A673 (cell line): Measurements from ENCODE around the gene LONRF3. TPM values are rescaled to one million over a fixed set of nuclear protein-coding genes. Genes with fewer than 3 reads are reported as not detected.

ENCODE experiments used
- BruUV-seq: library from RNA; stranded (reverse); fragments of 400-500 nt; replicated peaks from 2 replicates; lab custom pipeline; 2021; lab: Mats Ljungman, UMichigan
- CTCF ChIA-PET: fragments of 300-600 bp; sonication (Branson Sonifier 250); formaldehyde crosslinking; loops from one replicate; lab custom pipeline; 2022; ENCODE audit warnings: antibody characterized with exemption; lab: Charles Lee
- POLR2A ChIA-PET: fragments of 300-600 bp; sonication (Branson Sonifier 250); formaldehyde crosslinking; loops from one replicate; lab custom pipeline; 2022; ENCODE audit warnings: antibody characterized with exemption; ENCODE audit not compliant: low non-redundant PET; lab: Charles Lee
- DNase-seq: peaks from one replicate; pipeline ENCODE4 v3.0.0-alpha.2; 2015; ENCODE audit warnings: low spot score
- H3K27ac ChIP-seq: fragments of 200-600 bp; sonication (generic); 2 replicates; pipeline ENCODE4 v1.5.1; 2016; ENCODE audit warnings: mixed run types, low read depth, mild to moderate bottlenecking, mixed read lengths, antibody characterized with exemption, low read length; ENCODE audit not compliant: poor library complexity, severe bottlenecking
- H3K27me3 ChIP-seq: fragments of 200-600 bp; sonication (generic); replicated peaks from 2 replicates; pipeline ENCODE4 v1.6.1; 2017; ENCODE audit warnings: mixed run types, low read depth, mild to moderate bottlenecking, mixed read lengths, antibody characterized with exemption, low read length; ENCODE audit not compliant: insufficient read depth, poor library complexity
- H3K36me3 ChIP-seq: fragments of 200-600 bp; sonication (generic); 2 replicates; pipeline ENCODE4 v1.6.1; 2016; ENCODE audit warnings: mixed run types, mild to moderate bottlenecking, mixed read lengths, antibody characterized with exemption, low read length; ENCODE audit not compliant: insufficient read depth, poor library complexity, severe bottlenecking
- H3K4me1 ChIP-seq: fragments of 200-600 bp; sonication (generic); 2 replicates; pipeline ENCODE4 v1.6.1; 2017; ENCODE audit warnings: mixed run types, mild to moderate bottlenecking, mixed read lengths, antibody characterized with exemption, low read length; ENCODE audit not compliant: insufficient read depth, poor library complexity, severe bottlenecking
- H3K4me3 ChIP-seq: fragments of 200-600 bp; sonication (generic); 2 replicates; pipeline ENCODE4 v1.5.1; 2016; ENCODE audit warnings: low read depth, mixed run types, mild to moderate bottlenecking, mixed read lengths, low read length; ENCODE audit not compliant: poor library complexity, severe bottlenecking
- H3K9me3 ChIP-seq: fragments of 200-600 bp; sonication (generic); 2 replicates; pipeline ENCODE4 v1.6.1; 2016; ENCODE audit warnings: mixed run types, low read depth, mild to moderate bottlenecking, mixed read lengths, antibody characterized with exemption, low read length; ENCODE audit not compliant: poor library complexity, severe bottlenecking
- EZH2 ChIP-seq: fragments of 200-600 bp; sonication (generic); IDR thresholded peaks from 2 replicates; pipeline ENCODE4 v1.6.1; 2017; ENCODE audit warnings: borderline replicate concordance, low read depth, mild to moderate bottlenecking, mixed read lengths, antibody characterized with exemption, low read length; ENCODE audit not compliant: poor library complexity, severe bottlenecking
- intact Hi-C: fragments of 100-400 bp; cut with micrococcal nuclease; formaldehyde crosslinking; loops from one replicate; pipeline ENCODE4 v1.10.0; 2022; ENCODE audit not compliant: unreplicated experiment
- total RNA-seq: library from RNA; stranded (reverse); gene quantifications from 2 replicates; pipeline ENCODE4 v1.2.3, GENCODE V29; 2021
- TF ChIP-seq, protein P1 (sequence below): fragments of 300-800, 200-600 bp; sonication (generic); conservative IDR thresholded peaks from 2 replicates; pipeline ENCODE4 v1.5.1; 2017; ENCODE audit warnings: low read depth, mild to moderate bottlenecking, antibody characterized with exemption, low read length, moderate library complexity, mixed read lengths

Gene LONRF3
- total RNA-seq, 1 experiment from 2014 or later, result 0.11 TPM

GRCh38 chrX:119003462-119003861 lies 29.0 kb downstream of the LONRF3 start:
- Histone ChIP-seq H3K4me3 (no peak overlapping the region), H3K4me1 (no peaks in the 10 kb centered on the region), H3K36me3 (no peaks in the 10 kb centered on the region), H3K9me3 (no peaks in the 10 kb centered on the region), H3K27ac (no peak overlapping the region), H3K27me3 (peaks cover 36% of the 10 kb centered on the region)
- ChIA-PET POLR2A (no interaction called here), CTCF (no interaction called here)
- intact Hi-C loops, result loop anchor here (10.0 kb wide), 1 partner anchor 379 kb away; no protein-coding TSS in a partner anchor
- no TSS peak for BruUV-seq
- no peak for DNase-seq
- TF ChIP-seq, protein P1, sequence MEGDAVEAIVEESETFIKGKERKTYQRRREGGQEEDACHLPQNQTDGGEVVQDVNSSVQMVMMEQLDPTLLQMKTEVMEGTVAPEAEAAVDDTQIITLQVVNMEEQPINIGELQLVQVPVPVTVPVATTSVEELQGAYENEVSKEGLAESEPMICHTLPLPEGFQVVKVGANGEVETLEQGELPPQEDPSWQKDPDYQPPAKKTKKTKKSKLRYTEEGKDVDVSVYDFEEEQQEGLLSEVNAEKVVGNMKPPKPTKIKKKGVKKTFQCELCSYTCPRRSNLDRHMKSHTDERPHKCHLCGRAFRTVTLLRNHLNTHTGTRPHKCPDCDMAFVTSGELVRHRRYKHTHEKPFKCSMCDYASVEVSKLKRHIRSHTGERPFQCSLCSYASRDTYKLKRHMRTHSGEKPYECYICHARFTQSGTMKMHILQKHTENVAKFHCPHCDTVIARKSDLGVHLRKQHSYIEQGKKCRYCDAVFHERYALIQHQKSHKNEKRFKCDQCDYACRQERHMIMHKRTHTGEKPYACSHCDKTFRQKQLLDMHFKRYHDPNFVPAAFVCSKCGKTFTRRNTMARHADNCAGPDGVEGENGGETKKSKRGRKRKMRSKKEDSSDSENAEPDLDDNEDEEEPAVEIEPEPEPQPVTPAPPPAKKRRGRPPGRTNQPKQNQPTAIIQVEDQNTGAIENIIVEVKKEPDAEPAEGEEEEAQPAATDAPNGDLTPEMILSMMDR, result no peak
- no peak for TF ChIP-seq EZH2

- no peak overlapping the region for H3K27ac ChIP-seq
- ChIA-PET POLR2A (no interaction called here), CTCF (interaction anchor here (1.0 to 1.3 kb wide), 2 partner anchors 30 to 157 kb away, joined by 3 read pairs; partner anchors contain the start of gene LONRF3)
- TF ChIP-seq, protein P1, result peak; percentile 94
- TF ChIP-seq EZH2, result no peak
- H3K4me3 ChIP-seq, result no peak overlapping the region
- no peaks in the 10 kb centered on the region for H3K36me3 ChIP-seq
- H3K9me3 ChIP-seq, result no peaks in the 10 kb centered on the region
- H3K4me1 ChIP-seq, result no peaks in the 10 kb centered on the region
- no TSS peak for BruUV-seq
- peaks cover 31% of the 10 kb centered on the region for H3K27me3 ChIP-seq
- peak; percentile 49 for DNase-seq
- intact Hi-C loops, result loop anchor here (2.0 to 10.0 kb wide), 2 partner anchors 62 to 380 kb away; no protein-coding TSS in a partner anchor
Observed at GRCh38 chrX:119004920-119005524, 30.6 kb downstream of the LONRF3 start.

- intact Hi-C loops, result loop anchor here (10.0 kb wide), 1 partner anchor 382 kb away; no protein-coding TSS in a partner anchor
- DNase-seq, result no peak
- Histone ChIP-seq H3K27me3 (peaks cover 12% of the 10 kb centered on the region), H3K4me1 (no peaks in the 10 kb centered on the region), H3K27ac (no peak overlapping the region), H3K4me3 (no peak overlapping the region), H3K36me3 (no peaks in the 10 kb centered on the region), H3K9me3 (no peaks in the 10 kb centered on the region)
- POLR2A ChIA-PET, result no interaction called here
- TF ChIP-seq, protein P1, result no peak
- TF ChIP-seq EZH2, result no peak
- no TSS peak for BruUV-seq
- CTCF ChIA-PET, result no interaction called here
Observed at GRCh38 chrX:119007189-119007770, 32.9 kb downstream of the LONRF3 start.
